GM18951 (cell line): ENCODE results near the gene ABHD5.

Source experiments
- POLR2A ChIP-seq: IDR thresholded peaks from 4 replicates; pipeline ENCODE4 v1.6.1; 2011; ENCODE audit warnings: mild to moderate bottlenecking; ENCODE audit not compliant: insufficient read length, insufficient read depth; ENCODE audit errors: extremely low read depth
- in situ Hi-C: fragments of 300-500 bp; cut with MboI; formaldehyde crosslinking; loops from one replicate; pipeline ENCODE4 v1.12.0; 2022; ENCODE audit warnings: low sequenced_read_pairs, mixed read lengths, inconsistent platforms; ENCODE audit not compliant: unreplicated experiment

Gene ABHD5

GRCh38 chr3:43736558-43737440, 46.1 kb downstream of the ABHD5 start:
- TF ChIP-seq POLR2A: no peak
- in situ Hi-C loops: no loop called here

DNA sequence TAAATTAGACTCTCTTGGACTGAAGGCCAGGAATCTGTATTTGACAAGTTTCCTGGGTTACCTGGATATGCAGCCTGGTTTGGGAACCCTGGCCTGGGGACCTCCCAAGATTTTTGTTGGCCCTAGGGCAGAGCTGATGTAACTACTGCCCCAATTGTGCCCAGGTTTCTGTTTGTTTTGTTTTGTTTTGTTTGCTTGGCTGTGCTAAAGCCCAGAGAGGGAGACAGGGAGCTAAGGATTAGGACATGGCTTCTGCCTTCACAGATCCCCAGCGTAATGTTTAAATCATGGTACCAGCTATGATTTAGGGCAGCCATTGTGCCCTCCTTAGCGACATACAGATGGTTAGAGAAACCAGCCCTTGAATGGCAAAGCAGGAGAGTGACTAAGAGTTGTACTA, 47.6 kb downstream of the ABHD5 start:
- in situ Hi-C loops: no loop called here
- TF ChIP-seq POLR2A: no peak

- TF ChIP-seq POLR2A: no peak
- in situ Hi-C loops: no loop called here
These were observed 52.2 kb downstream of the ABHD5 start for GRCh38 chr3:43742920-43743319.

GRCh38 chr3:43747641-43748040, 56.9 kb downstream of the ABHD5 start:
- in situ Hi-C loops: no loop called here

GRCh38 chr3:43748179-43748578, 57.4 kb downstream of the ABHD5 start:
- in situ Hi-C loops: no loop called here

More at GRCh38 chr3:43747641-43748040, 56.9 kb downstream of the ABHD5 start:
- TF ChIP-seq POLR2A: no peak

DNA sequence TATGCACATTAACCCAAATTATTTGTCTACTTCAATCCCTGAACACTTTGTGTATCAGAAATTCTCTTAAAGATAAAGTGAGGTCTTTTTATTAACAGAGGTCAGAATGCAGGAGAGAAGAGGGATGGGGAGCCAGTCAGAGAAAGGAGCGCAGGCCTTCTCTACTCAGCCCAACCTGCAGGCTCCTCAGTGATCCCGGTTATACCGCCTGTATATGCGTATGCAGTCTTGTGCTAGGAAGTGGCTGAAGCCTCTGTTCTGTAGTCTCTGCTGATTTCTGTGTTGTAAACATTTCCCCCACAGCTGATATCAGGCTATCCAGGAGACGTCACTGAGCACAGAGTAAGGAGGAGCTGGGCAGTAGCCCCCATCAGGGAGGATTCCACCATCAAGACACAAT, 57.9 kb downstream of the ABHD5 start:
- no peak for TF ChIP-seq POLR2A
- in situ Hi-C loops: no loop called here

More at GRCh38 chr3:43748179-43748578, 57.4 kb downstream of the ABHD5 start:
- no peak for TF ChIP-seq POLR2A

DNA sequence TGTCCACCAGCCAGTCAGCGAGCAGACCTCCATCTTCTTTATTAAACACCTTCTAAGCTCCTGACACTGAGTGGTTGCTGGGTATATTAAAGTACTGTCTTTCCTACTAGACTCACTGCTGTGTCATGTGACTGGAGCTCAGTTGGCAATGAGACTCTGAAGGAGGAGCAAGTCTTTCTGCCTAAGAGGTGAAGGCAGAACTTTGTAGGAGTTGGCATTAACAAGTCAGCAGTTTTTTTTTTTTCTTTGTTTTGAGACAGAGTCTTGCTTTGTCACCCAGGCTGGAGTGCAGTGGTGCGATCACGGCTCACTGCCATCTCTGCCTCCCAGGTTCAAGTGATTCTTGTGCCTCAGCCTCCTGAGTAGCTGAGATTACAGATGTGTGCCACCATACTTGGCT, 62.2 kb downstream of the ABHD5 start:
- in situ Hi-C loops: no loop called here
- no peak for TF ChIP-seq POLR2A

DNA sequence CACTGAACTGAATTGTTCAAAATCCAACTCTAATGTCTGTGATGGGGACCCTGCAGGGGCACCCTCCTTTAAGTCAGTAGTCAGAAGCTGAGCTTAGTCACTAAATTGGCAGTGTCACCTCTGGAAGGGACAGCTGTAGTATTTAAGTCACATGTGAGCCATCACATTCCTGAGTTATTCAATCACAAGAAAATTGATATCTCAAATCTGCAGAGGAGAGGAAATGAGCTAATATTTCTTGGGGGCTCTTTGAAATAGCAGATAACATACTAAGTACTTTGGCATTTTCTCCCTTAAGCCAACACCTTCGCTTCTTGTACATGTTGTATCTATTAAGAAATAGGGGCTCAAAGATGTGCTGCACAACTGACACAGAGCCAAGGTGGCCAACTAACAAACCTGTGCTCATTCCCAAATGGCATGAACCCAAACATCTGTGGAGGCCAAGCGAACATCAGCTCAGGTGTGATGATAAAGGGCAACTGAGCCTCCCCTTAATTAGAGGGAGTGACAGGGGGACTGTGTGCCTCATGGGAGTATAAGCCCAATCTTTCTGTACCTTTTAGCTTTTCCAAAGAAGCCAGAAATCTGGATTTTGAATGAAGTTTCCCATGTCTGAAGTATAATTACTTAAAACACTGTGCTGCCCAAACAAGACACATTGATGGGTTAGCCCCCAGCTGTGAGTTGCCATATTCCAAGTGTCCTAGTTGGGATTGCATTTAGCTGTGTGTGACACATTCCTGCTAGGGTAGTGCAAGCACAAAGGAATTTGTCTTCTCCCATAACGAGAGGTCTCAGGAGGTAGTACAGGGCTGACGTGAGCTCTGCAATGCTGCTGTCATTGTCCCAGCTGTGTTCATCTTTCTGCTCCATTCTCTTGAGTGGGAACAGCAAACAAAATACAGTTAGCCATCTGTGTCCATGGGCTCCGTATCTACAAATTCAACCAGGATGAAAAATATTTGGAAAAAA, 63.3 kb downstream of the ABHD5 start:
- TF ChIP-seq POLR2A: no peak
- in situ Hi-C loops: no loop called here

DNA sequence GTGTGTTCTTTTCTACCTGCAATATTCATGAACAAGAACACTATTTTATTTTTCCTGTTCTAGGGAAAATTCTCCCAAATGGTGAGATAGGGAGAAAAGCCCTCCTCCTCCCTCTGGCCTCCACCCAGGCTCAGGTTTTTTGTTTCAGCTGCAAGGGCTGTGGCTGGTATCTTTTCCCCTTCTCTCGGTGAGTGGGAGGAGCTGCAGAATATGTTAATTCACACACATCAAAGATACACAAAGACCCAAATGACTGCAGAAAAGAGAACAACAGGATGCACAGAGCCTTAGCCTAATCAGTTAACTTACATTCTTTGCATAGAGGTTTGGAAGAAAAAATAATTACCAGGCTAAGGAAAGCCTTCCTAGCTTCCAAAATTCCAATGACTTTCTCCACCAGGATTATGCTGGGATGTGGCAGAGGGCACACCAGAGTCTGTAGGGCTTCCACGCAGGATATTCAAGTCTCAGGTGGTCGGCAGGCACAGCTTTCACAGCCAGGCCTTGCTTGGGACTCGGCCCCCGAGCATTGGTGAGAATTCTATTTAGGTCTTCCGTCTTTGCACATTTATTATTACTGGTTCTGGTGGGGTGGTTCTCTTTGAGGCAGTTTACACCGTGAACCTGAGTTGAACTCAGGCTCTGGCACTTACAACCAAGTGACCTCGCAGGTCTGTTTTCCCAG, 64.9 kb downstream of the ABHD5 start:
- no peak for TF ChIP-seq POLR2A
- in situ Hi-C loops: no loop called here

- in situ Hi-C loops: no loop called here
- no peak for TF ChIP-seq POLR2A
These were observed 67.1 kb downstream of the ABHD5 start for GRCh38 chr3:43757666-43758321.

GRCh38 chr3:43758592-43759225, 68.0 kb downstream of the ABHD5 start:
- no peak for TF ChIP-seq POLR2A
- in situ Hi-C loops: no loop called here

GRCh38 chr3:43759297-43759782, 68.6 kb downstream of the ABHD5 start:
- in situ Hi-C loops: no loop called here
- TF ChIP-seq POLR2A: no peak
